Measurements from ENCODE around the gene TNF. TPM values are rescaled to one million over a fixed set of nuclear protein-coding genes. Genes with fewer than 3 reads are reported as not detected.

Gene TNF
- total and polyA plus RNA-seq, 2 of the 13 experiments (the other 11 are each of a cell fraction or from before 2014, with no cell fraction given): not detected

GRCh38 chr6:31586599-31587281, 11.4 kb downstream of the TNF start:
- H3K36me3 ChIP-seq (replicated peaks in 1 of 2; ENCODE audit: control insufficient read depth in 1 of 2, insufficient read depth in 2 of 2, low read length in 2 of 2): no peaks in the 10 kb centered on the region
- ATAC-seq (no peak), DNase-seq (ENCODE audit: low spot score) (no peak), FAIRE-seq (no peak)
- TF ChIP-seq ZNF563 (CRISPR knock-in tag; IDR thresholded peaks at IDR 0.05) (no peak), NFIC (IDR thresholded peaks at IDR 0.05; ENCODE audit: low read length) (no peak), ZFP82 (CRISPR knock-in tag; IDR thresholded peaks at IDR 0.05; ENCODE audit: borderline replicate concordance) (no peak), SP5 (CRISPR knock-in tag; IDR thresholded peaks at IDR 0.05; ENCODE audit: borderline replicate concordance, low read depth) (no peak), ZNF781 (CRISPR knock-in tag; IDR thresholded peaks at IDR 0.05; ENCODE audit: borderline replicate concordance, not compliant biosample characterization) (no peak), RBAK (CRISPR knock-in tag; IDR thresholded peaks at IDR 0.05) (no peak), U2AF1 (optimal IDR thresholded peaks at IDR 0.05; ENCODE audit: low read depth, low read length) (no peak), MBD4 (IDR thresholded peaks at IDR 0.05; ENCODE audit: borderline replicate concordance, low read length) (no peak)
- peaks cover 10% of the 10 kb centered on the region for H3K4me1 ChIP-seq (ENCODE audit: insufficient read depth, low read length)
- no peak overlapping the region for H2AFZ ChIP-seq (ENCODE audit: low read length)
- intact Hi-C loops (cut with micrococcal nuclease; ENCODE audit: unreplicated experiment) (loop anchor here (5.0 kb wide), 1 partner anchor 1139 kb away; no protein-coding TSS in a partner anchor), in situ Hi-C loops (cut with HindIII; ENCODE audit: extremely low pct_ligation_motif_present, low pct_unique_long_range_greater_than_20kb) (loop anchor here (5.0 kb wide), 1 partner anchor 94 kb away; no protein-coding TSS in a partner anchor)
- no peak overlapping the region for H3K9ac ChIP-seq (ENCODE audit: insufficient read depth, low read depth, low read length)
- no peaks in the 10 kb centered on the region for H3K9me3 ChIP-seq (ENCODE audit: low read length)
- BruUV-seq (replicated peaks): no TSS peak
- H4K20me1 ChIP-seq (ENCODE audit: insufficient read depth, low read length): no peaks in the 10 kb centered on the region
- ChIA-PET POLR2A (interaction anchor here (1.4 kb wide), 1 partner anchor 12 kb away, joined by 3 read pairs; no protein-coding TSS in a partner anchor), CTCF (ENCODE audit: low intra/inter-chr PET ratio, low total read pairs) (no interaction called here)
- WGBS (ENCODE audit: low lambda C conversion rate): 4% methylated on average over 9 of the region's 9 CpGs
- H3K4me2 ChIP-seq (ENCODE audit: low read depth, low read length): no peak overlapping the region
- H3K4me3 ChIP-seq (replicated peaks in 1 of 3; ENCODE audit: insufficient read depth in 1 of 3, low read depth in 2 of 3, low read length in 3 of 3): no peak overlapping the region
- peaks cover 9 to 46% of the 10 kb centered on the region in 2 experiments for H3K27me3 ChIP-seq (ENCODE audit: control insufficient read depth in 1 of 2, insufficient read depth in 2 of 2, low read length in 2 of 2)
- no peaks in the 10 kb centered on the region for H3K79me2 ChIP-seq (ENCODE audit: insufficient read depth, low read length)
- H3K27ac ChIP-seq (ENCODE audit: extremely low read length, insufficient read depth, low read length): no peak overlapping the region
